ENCODE results near the gene RAET1L. TPM values are rescaled to one million over a fixed set of nuclear protein-coding genes. Genes with fewer than 3 reads are reported as not detected.

RAET1L gene
- total and polyA plus RNA-seq, 11 donors = not detected

GRCh38 chr6:150030611-150031010, 5.3 kb upstream of the RAET1L start:
- H3K27me3 ChIP-seq = peaks cover 4 to 43% (median 16%) of the 10 kb centered on the region in 9 donors
- no peak for TF ChIP-seq CTCF (IDR thresholded peaks at IDR 0.05)
- no peak for TF ChIP-seq POLR2A (IDR thresholded peaks at IDR 0.05)
- 63 to 85% (median 75%) methylated on average over 3 of the region's 3 CpGs for WGBS, 4 donors
- DNase-seq (no peak), ATAC-seq (no peak)
- H3K9me3 ChIP-seq = no peaks in the 10 kb centered on the region
- peaks cover 0 to 6% (median 4%) of the 10 kb centered on the region in 12 donors for H3K4me1 ChIP-seq
- H3K4me3 ChIP-seq = no peak overlapping the region
- H3K27ac ChIP-seq = no peak overlapping the region
- H3K36me3 ChIP-seq = no peaks in the 10 kb centered on the region
- intact Hi-C loops (cut with DNase I) = no loop called here

GRCh38 chr6:150029749-150030148, 4.4 kb upstream of the RAET1L start:
- intact Hi-C loops (cut with DNase I) = loop anchor here in 1 of 10 donors (10.0 kb wide), 1 partner anchor 195 kb away; no protein-coding TSS in a partner anchor
- TF ChIP-seq POLR2A (IDR thresholded peaks at IDR 0.05) (no peak), CTCF (IDR thresholded peaks at IDR 0.05) (no peak)
- no peak overlapping the region for H3K4me3 ChIP-seq
- no peaks in the 10 kb centered on the region for H3K36me3 ChIP-seq
- H3K27ac ChIP-seq = no peak overlapping the region
- WGBS, 4 donors = 74 to 87% (median 82%) methylated on average over 4 of the region's 4 CpGs
- H3K27me3 ChIP-seq = peaks cover 9 to 42% (median 25%) of the 10 kb centered on the region in 9 donors
- DNase-seq (no peak), ATAC-seq (no peak)
- no peaks in the 10 kb centered on the region for H3K9me3 ChIP-seq
- H3K4me1 ChIP-seq = peaks cover 0 to 13% (median 11%) of the 10 kb centered on the region in 12 donors

GRCh38 chr6:150029276-150029675, 3.9 kb upstream of the RAET1L start:
- WGBS, 4 donors = 82 to 89% (median 87%) methylated on average over 7 of the region's 7 CpGs
- H3K4me1 ChIP-seq = peaks cover 0 to 14% (median 11%) of the 10 kb centered on the region in 12 donors
- TF ChIP-seq CTCF (IDR thresholded peaks at IDR 0.05) (no peak), POLR2A (IDR thresholded peaks at IDR 0.05) (no peak)
- no peak overlapping the region for H3K4me3 ChIP-seq
- ATAC-seq (no peak), DNase-seq (no peak)
- H3K36me3 ChIP-seq = no peaks in the 10 kb centered on the region
- no peak overlapping the region for H3K27ac ChIP-seq
- peaks cover 9 to 44% (median 26%) of the 10 kb centered on the region in 9 donors for H3K27me3 ChIP-seq
- H3K9me3 ChIP-seq = no peaks in the 10 kb centered on the region
- intact Hi-C loops (cut with DNase I) = loop anchor here in 1 of 10 donors (10.0 kb wide), 1 partner anchor 194 kb away; no protein-coding TSS in a partner anchor

GRCh38 chr6:150028799-150029198, 3.5 kb upstream of the RAET1L start:
- no peak overlapping the region for H3K27ac ChIP-seq
- ATAC-seq = no peak
- no peak for DNase-seq
- H3K4me3 ChIP-seq = no peak overlapping the region
- H3K4me1 ChIP-seq = peaks cover 0 to 14% (median 11%) of the 10 kb centered on the region in 12 donors
- intact Hi-C loops (cut with DNase I) = loop anchor here in 1 of 10 donors (10.0 kb wide), 1 partner anchor 194 kb away; no protein-coding TSS in a partner anchor
- TF ChIP-seq POLR2A (IDR thresholded peaks at IDR 0.05) = no peak
- TF ChIP-seq CTCF (IDR thresholded peaks at IDR 0.05) = no peak
- H3K36me3 ChIP-seq = no peaks in the 10 kb centered on the region
- 71 to 78% (median 76%) methylated on average over 8 of the region's 8 CpGs for WGBS, 4 donors
- H3K27me3 ChIP-seq = peaks cover 9 to 44% (median 28%) of the 10 kb centered on the region in 9 donors
- H3K9me3 ChIP-seq = no peaks in the 10 kb centered on the region
